COR-L47 (cell line): ENCODE results near the gene LRMDA.

Experiments
- DNase-seq: peaks from one replicate; lab custom pipeline; 2025; lab: John Stamatoyannopoulos, UW

Gene LRMDA

DNA sequence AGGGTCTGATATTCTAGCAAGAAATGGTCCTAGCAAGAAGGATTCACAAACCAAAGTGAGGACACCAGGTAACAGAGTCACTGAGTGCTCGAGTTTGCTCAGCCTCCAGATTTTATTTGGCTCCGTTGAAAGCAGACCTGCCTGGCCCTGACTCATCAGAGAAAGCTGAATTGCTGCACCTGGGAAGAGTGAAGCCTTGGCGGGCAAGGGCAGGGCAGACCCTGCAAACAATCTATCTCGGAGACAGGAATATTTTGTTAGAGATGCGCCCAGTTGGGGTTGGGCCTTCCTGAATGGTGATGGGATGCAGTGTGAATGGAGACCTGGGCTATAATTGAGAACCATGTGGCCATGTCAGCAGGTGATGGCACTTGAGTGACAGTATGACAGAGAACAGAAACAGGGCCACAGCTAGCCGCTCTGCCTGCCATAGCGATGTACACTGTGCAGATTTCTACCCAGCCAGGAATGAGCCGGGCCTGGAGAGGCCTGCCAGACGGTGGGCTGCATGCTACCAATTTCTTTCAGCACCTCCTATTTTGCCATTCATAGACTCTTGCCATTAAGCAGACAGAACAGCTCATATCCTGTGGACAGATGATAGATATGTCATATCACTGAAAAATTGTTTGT is 744.2 kb downstream of the LRMDA start:
- no peak for DNase-seq

DNA sequence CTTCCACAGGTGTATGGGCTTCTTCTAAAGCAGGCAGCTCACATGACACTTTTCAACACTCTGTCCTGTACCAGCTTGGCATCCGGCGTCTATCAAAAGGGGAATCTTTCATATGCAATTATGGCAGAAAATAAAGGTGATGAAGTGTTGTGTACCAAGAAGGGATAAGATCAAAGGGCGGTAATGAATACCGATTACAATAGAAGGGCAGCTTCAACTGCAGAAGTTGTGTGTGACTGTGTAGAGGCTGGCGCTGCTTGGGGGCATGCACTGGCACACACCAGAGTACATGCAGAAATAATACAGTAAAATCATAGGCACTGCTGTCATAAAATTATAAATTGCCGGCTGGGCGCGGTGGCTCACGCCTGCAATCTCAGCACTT is 744.7 kb downstream of the LRMDA start:
- DNase-seq: no peak

DNA sequence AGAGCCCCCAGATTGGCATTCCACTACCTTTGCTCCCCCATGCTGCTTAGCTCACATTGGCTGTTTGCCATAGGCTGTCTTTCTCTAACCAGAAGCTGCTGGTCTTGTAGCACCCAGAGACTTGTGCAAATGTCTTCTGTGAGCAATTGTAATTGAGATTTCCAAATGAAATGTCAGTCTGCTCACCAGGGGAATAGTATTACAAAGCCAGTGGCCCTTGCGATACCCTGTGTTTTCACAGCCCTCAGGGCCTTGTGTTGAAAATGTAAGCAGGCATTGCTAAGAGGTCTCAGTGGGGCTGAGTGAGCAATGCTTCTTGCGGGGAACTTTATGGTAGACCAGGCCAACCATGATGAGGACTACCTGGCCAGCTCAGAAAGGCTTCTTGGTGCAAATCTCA is 746.5 kb downstream of the LRMDA start:
- DNase-seq: no peak

DNA sequence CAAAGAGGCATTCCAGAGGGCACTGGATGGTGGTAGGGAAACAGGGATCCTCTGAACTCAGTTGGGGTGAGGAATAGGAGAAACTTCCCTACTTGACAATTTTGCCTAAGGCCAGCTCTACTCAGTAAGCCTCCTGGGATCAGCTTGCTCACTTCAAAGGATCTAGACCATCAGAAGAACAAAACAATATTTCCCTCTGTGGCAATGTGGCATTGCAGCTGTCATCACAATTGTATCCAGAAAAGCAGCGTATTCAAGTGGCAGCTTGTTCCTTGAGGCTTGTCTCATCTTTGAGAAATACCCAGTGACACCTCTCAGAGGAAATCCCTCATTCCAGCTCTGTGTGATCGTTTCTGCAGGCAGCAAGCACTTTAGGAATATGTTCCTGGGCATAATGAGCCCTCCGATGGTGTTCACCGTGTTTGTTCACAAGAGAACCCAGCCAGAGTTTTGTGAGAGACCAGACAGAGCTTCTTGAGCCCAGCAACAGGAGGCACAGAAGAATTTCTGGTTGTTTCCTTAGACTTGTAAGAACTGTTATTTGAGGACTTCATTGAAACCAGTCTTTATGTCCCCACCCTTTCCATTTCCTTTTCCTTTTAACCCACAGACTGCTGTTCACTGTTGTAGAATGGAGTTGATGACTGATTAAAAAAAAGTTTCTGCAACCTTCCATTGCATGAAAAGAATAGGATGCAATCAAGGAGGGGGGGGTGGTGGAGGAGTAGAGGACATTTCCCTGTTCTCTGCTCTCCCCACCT is 747.3 kb downstream of the LRMDA start:
- no peak for DNase-seq

DNA sequence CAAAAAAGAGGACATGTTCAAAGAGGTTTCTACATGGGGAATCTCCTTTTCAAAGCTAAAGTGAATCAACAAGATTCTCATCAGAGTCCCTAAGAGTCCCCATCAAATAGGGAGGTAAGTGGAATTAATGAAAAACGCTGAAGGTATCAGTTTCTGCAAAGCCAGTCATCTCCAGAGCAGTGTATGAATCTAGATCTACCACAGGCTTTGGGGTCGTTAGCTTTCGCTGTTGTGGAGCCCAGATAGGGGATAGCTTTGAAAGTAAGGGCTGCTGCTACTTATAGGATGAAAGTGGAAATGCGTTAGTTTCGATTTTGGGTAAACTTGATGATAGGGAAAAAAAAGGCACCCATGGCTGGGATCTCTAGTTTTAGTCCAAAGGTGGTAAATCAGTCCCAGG is 748.4 kb downstream of the LRMDA start:
- no peak for DNase-seq

DNA sequence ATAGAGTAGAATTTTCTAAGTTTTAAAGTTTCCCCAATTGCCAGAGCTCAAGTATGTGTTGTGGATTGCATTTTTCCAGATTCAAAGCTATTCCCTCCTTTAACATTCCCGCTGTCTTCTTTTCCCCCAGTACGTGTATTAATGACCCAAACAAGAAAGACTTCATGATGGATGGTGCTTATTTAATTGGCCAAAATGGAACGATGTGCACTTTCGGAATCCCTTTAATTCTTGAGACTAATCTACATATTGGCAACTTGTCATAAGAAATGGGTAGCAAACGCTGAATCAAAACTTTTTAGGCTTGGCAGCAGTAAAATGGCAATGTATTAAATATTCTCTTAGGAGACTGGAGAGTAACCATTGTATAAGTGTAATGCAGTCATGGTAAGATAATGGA is 753.2 kb downstream of the LRMDA start:
- no peak for DNase-seq

DNA sequence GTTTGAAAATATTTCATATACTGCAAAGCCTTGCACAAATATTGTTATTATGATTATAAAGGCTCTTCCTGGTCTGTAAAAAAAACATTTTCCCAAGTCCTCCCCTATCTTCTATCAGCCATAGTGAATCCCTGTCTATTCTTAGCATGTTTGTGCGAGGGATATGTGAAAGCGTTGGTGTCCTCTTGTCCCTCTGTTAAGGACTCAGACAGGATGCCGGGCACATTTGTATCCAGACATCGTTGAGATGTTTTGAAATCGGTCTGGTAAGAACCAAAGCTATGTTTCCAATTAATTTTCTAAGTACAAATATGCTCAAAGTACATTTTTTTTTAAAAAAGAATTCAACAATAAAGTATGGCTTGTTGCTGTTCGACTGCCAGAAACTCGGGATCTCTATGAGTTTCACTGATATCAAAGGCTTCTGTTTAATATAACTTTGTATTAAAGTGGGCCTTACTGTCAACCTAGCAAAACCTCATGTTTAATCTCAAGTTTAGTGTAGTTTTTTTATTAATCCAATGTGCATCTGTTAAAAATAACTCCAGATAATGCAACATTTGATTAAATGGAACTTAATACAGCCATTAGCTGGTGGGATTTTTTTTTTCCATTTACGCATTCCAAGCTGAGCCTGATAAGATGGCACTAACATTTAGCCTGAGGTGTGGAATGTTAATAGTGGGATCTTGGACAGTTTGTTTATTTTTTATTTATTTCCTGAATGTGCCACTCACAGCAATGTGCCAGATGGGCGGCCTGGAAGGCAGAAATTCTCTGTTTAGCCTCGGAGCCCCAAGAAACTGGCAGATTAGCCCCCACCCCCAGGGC is 754.3 kb downstream of the LRMDA start:
- DNase-seq: no peak

DNA sequence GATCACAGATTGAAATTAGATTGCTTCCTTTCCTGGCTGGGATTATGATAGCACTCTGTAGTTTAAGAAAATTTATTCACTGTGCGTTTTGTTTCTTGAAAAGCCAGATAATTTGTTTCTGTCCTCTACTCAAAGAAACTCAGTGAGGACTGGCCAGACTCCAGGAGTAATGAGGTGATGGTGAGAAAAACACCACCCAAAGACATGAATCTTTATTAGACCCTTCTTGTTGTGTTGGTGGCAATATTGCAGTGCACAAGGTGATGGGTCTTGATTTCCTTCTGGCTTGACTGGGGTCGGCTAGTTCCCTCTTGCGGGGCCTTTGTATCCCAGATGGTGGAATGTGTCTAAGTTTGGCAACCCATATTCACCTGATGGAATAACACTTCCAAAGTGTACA is 756.8 kb downstream of the LRMDA start:
- no peak for DNase-seq

DNA sequence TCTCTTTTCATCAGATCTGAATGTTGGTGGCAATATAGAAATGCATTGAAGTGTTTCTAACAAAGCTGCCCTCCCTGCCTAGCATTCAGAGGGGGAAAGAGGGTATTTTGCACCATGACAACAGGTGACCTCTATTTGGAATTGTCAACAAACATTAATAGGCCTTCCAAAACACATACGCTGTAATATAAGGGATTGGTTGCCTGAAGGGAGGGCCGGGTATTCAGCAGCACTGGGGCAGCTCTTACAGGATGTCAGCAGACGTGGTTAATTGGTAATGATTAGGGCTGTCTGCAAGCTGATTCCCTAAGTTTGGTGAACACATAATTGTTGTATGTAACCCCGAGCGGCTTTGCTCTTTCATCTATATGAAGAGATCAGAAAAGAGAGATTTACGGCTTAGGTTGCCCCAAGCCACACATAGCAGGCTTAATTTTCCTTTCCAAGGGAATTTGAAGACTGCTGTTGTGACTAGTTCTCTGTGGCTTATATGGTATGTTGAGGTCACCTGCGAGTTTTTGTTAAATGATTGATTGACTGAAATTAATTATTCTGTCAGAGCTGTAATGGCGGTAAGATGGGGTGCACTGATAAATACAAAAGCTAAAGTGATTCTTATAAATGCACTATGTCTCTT is 759.3 kb downstream of the LRMDA start:
- peak; percentile 50 for DNase-seq

DNA sequence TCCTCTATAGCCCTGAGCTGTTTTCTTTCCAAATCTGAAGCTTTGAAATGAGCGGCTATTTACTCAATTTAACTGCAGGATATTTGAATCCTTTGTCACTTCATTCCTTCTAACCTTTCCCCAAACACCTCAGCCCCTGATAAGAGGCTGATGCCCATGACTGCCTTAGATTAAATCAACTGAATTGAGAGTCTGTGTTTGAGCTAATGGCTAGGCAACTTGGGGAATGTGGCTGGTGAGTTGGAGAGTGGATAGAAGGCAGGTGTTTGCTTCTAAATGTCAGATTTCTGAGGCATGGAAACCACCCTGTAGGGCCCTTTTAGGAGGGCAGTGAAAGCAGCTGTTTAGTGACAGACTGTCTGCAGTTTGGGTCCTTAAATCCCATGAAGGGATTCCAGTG is 759.9 kb downstream of the LRMDA start:
- DNase-seq: no peak

DNA sequence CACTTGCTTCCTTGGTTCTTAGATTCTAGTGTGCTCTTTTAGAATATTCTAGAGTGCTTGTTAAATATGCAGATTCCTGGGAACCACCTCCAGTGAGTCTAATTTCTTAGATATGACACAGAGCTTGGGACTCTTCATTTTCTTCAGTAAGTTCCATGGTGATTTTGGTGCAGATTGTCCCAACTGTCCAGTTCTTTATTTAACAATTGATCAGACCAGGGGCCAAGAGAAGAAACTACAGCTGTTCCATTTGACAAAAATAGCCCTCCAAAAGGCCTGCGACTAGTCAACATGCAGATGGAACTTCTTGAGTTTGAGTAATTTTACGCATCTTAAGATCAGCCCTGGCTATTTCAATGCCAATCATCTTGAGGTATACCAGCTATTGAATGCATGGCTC is 760.7 kb downstream of the LRMDA start:
- no peak for DNase-seq

DNA sequence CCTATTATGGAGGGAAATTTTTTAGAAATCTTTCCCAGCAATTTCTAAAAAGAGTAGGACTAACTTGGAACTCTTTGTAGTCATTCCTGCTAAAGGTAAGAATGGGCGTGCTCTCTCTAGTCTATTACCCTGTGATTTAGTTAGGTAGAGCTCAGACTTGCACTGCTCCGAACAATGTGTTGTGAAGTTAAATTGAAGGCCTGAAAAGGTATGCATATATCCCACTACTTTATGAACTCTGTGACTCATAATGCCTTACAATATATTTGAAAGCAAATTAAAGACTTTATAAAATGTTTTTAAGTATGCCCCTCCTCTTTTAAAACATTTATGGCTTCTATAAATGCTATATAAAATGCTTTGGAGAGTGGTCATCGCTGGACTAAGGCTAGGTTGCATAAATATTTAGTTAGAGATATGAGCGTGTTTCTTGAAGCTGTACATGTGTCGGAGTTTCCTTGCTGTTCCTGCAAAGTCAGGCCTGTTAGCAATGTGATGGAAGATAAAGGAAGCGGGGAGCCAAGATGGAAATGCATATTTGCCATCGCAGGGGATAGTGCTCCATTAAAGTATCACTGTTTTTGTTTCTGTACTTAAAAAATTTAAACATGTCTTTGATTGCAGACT is 761.4 kb downstream of the LRMDA start:
- DNase-seq: no peak

DNA sequence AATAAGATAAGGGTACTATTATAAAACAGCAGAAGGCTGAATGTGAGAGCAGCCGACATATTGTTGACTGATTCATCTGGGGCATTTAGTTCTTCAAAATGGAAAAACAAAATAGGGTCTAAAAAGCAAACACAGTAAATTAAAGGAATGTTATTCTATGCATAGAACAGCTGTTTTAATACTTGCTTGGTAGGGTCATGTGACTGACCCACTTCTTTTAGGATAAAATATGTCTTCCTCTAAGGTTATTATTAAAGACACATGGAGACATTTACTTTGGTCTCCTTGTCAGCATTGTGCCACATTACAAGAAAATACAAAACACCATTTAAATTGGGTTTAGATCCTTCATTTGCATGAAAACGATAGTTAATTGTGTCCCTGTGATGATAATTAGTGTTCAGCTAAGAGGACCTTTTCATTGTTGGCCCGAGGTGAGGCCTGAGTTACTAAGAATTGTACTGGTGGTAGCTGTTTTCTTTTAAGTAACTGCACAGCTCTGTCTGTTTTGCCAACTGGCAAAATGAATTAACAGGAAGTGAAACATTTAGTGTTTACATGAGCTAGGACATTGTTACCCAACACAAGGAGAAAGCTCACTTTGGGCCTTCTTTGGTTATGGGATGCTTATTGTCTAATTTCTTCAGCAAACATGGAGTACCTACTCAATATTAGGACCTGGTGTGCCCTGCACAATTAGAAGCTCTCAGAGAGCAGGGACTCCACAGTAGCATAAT is 764.4 kb downstream of the LRMDA start:
- no peak for DNase-seq

DNA sequence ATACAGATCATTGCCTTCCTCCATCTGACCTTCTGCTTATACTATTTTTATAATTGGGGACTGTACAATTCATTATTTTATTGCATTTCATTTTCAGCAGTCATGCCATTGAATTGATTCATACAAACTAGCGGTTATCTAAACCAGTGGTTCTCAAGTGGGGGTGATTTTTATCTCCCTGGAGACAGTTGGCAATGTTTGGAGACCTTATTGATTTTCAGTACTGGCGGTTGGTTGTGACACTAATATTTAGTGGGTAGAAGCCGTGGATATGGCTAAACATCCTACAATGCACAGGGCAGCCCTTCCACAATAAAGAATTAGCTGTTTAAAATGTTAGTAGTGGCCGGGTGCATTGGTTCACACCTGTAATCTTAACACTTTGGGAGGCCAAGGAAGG is 765.9 kb downstream of the LRMDA start:
- no peak for DNase-seq

DNA sequence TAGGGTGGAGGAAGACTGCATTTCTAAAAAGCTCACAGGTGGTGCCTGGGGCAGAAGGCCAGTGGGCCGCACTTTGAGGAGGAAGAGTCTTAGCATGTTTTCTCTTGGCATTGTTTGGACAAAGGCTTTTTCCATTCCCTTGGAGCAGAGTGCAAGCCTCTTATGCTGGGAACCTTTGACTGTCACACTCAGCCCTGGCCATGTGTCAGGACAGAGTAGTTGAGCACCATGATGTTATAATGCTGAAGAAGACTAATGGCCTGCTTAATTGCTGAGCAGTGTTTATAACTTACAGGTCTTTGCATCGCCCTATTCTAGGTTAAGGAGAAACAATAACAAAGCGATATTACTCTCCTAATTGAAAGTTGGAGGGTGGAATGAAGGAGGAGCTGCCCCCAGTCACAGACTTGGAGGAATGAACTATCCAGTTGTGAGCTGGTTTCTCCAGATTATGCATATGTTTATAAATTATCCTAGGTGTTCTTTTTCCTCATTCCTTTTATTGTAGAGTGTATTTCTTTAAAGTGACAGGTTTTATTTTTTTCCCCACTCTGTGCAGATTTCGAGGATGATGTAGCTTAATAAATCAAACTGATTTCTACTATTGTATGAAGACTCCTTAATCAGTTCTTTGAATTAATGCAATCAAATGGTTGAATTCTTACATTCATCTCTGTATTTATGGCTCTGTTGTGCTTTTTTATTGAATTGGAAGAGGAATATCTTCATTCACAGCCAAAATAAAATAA is 767.0 kb downstream of the LRMDA start:
- no peak for DNase-seq

DNA sequence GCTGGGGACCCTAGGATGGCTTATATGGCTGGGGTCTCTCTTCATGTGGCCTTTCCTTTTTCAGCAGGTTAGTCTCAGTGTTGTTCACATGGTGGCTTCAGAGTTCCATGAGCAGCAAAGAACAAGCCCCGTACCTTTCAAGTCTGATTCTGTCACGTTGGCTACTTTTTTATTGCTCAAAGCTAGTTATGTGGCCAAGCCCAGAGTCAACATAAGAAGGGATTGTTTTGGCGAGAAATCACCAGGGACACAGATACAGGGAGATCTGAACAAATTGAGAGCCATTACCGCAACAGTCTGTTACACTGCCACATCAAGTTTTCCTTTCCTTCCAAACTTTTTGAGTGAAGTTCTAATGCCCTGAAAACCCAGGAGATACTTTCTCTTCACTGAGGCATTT is 770.5 kb downstream of the LRMDA start:
- DNase-seq: no peak

DNA sequence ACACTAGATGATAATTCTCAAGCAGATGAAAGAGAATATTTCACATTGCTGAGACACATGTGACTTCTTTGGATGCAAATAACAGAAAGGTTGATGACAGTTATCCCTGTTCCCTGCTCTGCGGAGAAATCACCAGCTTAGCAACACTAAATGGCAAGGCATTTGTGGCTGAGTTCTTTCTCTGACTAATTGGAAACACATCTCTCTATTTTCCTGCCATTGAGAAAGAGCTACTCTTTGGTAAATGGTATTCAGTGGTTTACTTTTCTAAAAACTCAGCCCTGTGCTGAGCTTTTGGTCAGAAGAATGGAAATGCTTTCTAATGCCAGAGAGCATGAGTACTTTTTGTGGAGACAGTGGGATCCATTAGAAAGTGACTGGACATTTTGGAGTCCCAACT is 771.4 kb downstream of the LRMDA start:
- DNase-seq: no peak

DNA sequence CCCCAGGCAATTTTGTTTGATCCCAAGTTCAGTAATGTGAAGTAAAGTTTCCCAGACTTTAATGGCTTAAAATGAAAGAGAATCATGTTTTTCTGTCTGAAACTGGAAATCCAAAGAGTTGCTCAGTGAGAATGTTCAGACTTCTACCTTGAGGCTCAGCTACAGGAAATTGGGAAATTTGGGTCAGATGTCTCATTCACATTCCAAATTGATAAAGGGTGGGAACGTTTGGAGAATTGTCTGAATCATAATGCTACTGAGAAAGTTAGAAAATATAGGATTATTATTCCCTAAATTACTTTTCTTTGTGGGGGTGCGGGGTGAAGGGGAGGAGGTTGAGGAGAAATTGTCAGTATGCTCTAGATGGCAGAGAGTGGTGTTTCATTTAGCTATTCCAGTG is 773.9 kb downstream of the LRMDA start:
- DNase-seq: no peak

DNA sequence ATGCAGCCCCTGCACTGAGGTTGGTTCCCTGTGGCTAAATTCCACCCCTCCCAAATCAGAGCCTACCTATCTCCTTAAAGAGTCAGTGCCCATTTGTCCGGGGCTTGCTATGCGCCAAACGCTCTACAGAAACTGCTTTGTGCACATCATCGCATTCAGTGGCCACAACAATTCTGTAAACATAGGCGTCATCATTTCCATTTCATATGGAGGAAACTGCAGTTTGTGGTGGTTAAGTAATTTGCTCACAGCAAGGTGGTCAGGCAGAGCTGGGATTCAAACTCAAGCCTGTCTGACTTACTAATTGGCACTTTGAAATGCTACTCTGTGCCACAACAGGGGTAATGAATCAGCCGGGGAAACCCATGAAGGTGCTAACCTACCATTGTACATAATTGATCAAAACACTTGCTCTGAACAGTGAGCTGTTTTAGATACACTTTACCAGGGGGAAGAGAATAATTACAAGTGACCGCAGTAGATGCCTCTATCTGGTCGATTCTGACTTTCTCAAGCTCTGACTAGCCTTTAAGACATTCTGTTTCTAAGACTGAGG is 775.5 kb downstream of the LRMDA start:
- DNase-seq: no peak

DNA sequence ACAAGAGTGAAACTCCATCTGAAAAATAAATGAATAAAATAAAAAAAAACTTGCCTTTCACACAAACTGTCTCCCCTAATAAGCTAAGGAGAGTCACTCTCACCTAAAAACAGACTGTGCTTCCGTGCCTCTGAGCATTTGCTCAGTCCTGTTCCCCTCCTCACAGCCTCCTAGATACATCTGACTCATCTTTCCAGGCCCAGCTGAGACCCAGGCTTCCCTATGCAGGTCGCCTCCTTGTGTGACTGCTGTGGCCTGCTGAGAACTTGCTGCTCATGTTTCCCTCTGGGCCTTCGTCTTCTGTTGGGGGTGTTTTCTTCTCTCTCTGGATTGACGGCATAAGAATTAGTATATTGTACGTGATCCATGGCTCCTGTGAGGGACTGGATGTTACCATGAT is 777.7 kb downstream of the LRMDA start:
- DNase-seq: no peak
